Liver (tissue), 9 donors: ENCODE results near the gene PRRC2A. TPM values are rescaled to one million over a fixed set of nuclear protein-coding genes. Genes with fewer than 3 reads are reported as not detected.

ENCODE experiments used
- DNase-seq: peaks from one replicate; pipeline ENCODE4 v3.0.0-alpha.2; 2017; ENCODE audit warnings: low spot score
- H3K27ac ChIP-seq, 2 donors: one replicate each; pipeline ENCODE4 v1.7.0; 2013; ENCODE audit warnings: inconsistent platforms in 2 of 2, low read length in 2 of 2, control low read depth in 1 of 2, low read depth in 1 of 2, mild to moderate bottlenecking in 1 of 2
- H3K27me3 ChIP-seq, 4 donors: one replicate each; pipeline versions ENCODE4 v1.6.1 to v1.7.0; 2013; ENCODE audit warnings: low read length in 3 of 4, inconsistent platforms in 1 of 4, mild to moderate bottlenecking in 1 of 4, moderate library complexity in 1 of 4; ENCODE audit not compliant: control insufficient read depth in 4 of 4, insufficient read depth in 4 of 4
- H3K36me3 ChIP-seq, 4 donors: one replicate each; pipeline versions ENCODE4 v1.6.1 to v1.7.0; 2013; ENCODE audit warnings: low read length in 3 of 4, mild to moderate bottlenecking in 3 of 4, low read depth in 1 of 4, moderate library complexity in 1 of 4; ENCODE audit not compliant: control insufficient read depth in 4 of 4, insufficient read depth in 3 of 4
- H3K4me1 ChIP-seq, 4 donors: one replicate each; pipeline versions ENCODE4 v1.6.1 to v1.7.0; 2013; ENCODE audit warnings: low read length in 3 of 4, mild to moderate bottlenecking in 3 of 4, moderate library complexity in 1 of 4; ENCODE audit not compliant: control insufficient read depth in 4 of 4, insufficient read depth in 4 of 4
- H3K4me3 ChIP-seq, 3 donors: one replicate each; pipeline versions ENCODE4 v1.6.1 to v1.7.0; 2013; ENCODE audit warnings: low read length in 3 of 3, control low read depth in 1 of 3, low read depth in 1 of 3, mild to moderate bottlenecking in 1 of 3
- H3K9ac ChIP-seq, 2 donors: one replicate each; pipeline ENCODE4 v1.7.0; 2013; ENCODE audit warnings: low read length in 2 of 2, mild to moderate bottlenecking in 2 of 2, moderate library complexity in 2 of 2, control low read depth in 1 of 2, low read depth in 1 of 2
- H3K9me3 ChIP-seq, 4 donors: one replicate each; pipeline versions ENCODE4 v1.6.1 to v1.7.0; 2013; ENCODE audit warnings: low read length in 3 of 4; ENCODE audit not compliant: control insufficient read depth in 4 of 4
- ATF3 ChIP-seq: IDR thresholded peaks from 2 replicates; pipeline ENCODE4 v1.6.1; 2016; ENCODE audit warnings: antibody characterized with exemption
- CTCF ChIP-seq: fragments of 150-350 bp; IDR thresholded peaks from 2 replicates; pipeline ENCODE4 v1.5.1; 2017; ENCODE audit warnings: improper control_type of control experiment, low read depth, low read length; ENCODE audit not compliant: missing input control
- EGR1 ChIP-seq, 2 donors: IDR thresholded peaks; 2 replicates each; pipeline ENCODE4 v1.6.1; 2016 to 2018; ENCODE audit warnings: antibody characterized with exemption in 2 of 2, low read depth in 2 of 2
- FOXA1 ChIP-seq: IDR thresholded peaks from 2 replicates; pipeline ENCODE4 v1.6.1; 2016; ENCODE audit warnings: antibody characterized with exemption
- FOXA2 ChIP-seq: IDR thresholded peaks from 2 replicates; pipeline ENCODE4 v1.6.1; 2016; ENCODE audit warnings: antibody characterized with exemption
- GABPA ChIP-seq, 2 donors: IDR thresholded peaks in 1 of 2; conservative IDR thresholded peaks in 1 of 2; 2 replicates each; pipeline ENCODE4 v1.6.1; 2016; ENCODE audit warnings: antibody characterized with exemption in 2 of 2, mild to moderate bottlenecking in 1 of 2, moderate library complexity in 1 of 2
- HNF4A ChIP-seq, 2 donors: conservative IDR thresholded peaks; 2 replicates each; pipeline ENCODE4 v1.6.1; 2016; ENCODE audit warnings: antibody characterized with exemption in 2 of 2, mild to moderate bottlenecking in 2 of 2
- HNF4G ChIP-seq: IDR thresholded peaks from 2 replicates; pipeline ENCODE4 v1.6.1; 2016; ENCODE audit warnings: antibody characterized with exemption
- JUND ChIP-seq, 2 donors: IDR thresholded peaks; 2 replicates each; pipeline ENCODE4 v1.6.1; 2016; ENCODE audit warnings: antibody characterized with exemption in 2 of 2
- MAX ChIP-seq: IDR thresholded peaks from 2 replicates; pipeline ENCODE4 v1.6.1; 2016; ENCODE audit warnings: antibody characterized with exemption
- NR2F2 ChIP-seq: IDR thresholded peaks from 2 replicates; pipeline ENCODE4 v1.6.1; 2016; ENCODE audit warnings: antibody characterized with exemption
- RAD21 ChIP-seq, 2 donors: IDR thresholded peaks; 2 replicates each; pipeline ENCODE4 v1.6.1; 2016; ENCODE audit warnings: antibody characterized with exemption in 2 of 2, mild to moderate bottlenecking in 2 of 2
- RXRA ChIP-seq, 2 donors: IDR thresholded peaks; 2 replicates each; pipeline ENCODE4 v1.6.1; 2017 to 2018; ENCODE audit warnings: antibody characterized with exemption in 2 of 2, mild to moderate bottlenecking in 1 of 2
- SP1 ChIP-seq: IDR thresholded peaks from 2 replicates; pipeline ENCODE4 v1.6.1; 2018; ENCODE audit warnings: antibody characterized with exemption, mild to moderate bottlenecking
- TAF1 ChIP-seq: conservative IDR thresholded peaks from 2 replicates; pipeline ENCODE4 v1.6.1; 2016; ENCODE audit warnings: antibody characterized with exemption, mild to moderate bottlenecking
- YY1 ChIP-seq: IDR thresholded peaks from 2 replicates; pipeline ENCODE4 v1.6.1; 2016; ENCODE audit warnings: antibody characterized with exemption, mild to moderate bottlenecking
- ZBTB33 ChIP-seq: IDR thresholded peaks from 2 replicates; pipeline ENCODE4 v1.6.1; 2016; ENCODE audit warnings: antibody characterized with exemption
- WGBS: extraction: QIAGEN DNeasy Blood & Tissue Kit; methylation state at CpG from one replicate; pipeline ENCODE4 v1.1.7; 2013; 5-methylcytosine and 5-hydroxymethylcytosine counted together
- polyA plus RNA-seq, 2 donors: library from polyadenylated mRNA; stranded (reverse) in 1 of 2; unstranded in 1 of 2; fragments of 200-250 nt in 1 of 2; fragments of >200 nt in 1 of 2; fragmentation: Nextera tagmentation in 1 of 2; extraction: Ambion mirVana in 1 of 2; gene quantifications; one replicate each; pipeline versions ENCODE4 v1.2.1 to v1.2.3, GENCODE V29; 2013 to 2015
- total RNA-seq, 2 donors: library from RNA; depleted of rRNA; stranded (reverse); fragments of >200 nt; gene quantifications; one replicate each; pipeline ENCODE4 v1.2.3, GENCODE V29; 2014
- donor health status: healthy.
- donor health status: healthy.
- donor health status: healthy.
- donor health status: healthy.
- donor health status: healthy.

Gene PRRC2A
- total and polyA plus RNA-seq, 4 donors, result 21.9 to 39.3 (median 29.5) TPM

- no peak for TF ChIP-seq NR2F2
- no peak for TF ChIP-seq FOXA1
Measured at GRCh38 chr6:31639449-31639861, 18.9 kb downstream of the PRRC2A start (continued).

- Histone ChIP-seq H3K36me3 (peaks cover 34 to 89% (median 64%) of the 10 kb centered on the region in 4 donors), H3K27me3 (no peaks in the 10 kb centered on the region), H3K27ac (no peak overlapping the region), H3K9me3 (no peaks in the 10 kb centered on the region), H3K4me1 (peaks cover 0 to 25% (median 19%) of the 10 kb centered on the region in 4 donors), H3K9ac (no peak overlapping the region), H3K4me3 (no peak overlapping the region)
- DNase-seq, result no peak
- 98% methylated on average over 6 of the region's 6 CpGs for WGBS
- TF ChIP-seq GABPA (IDR thresholded peaks at IDR 0.05 in 1 of 2, conservative IDR thresholded peaks at IDR 0.05 in 1 of 2), result no peak
- TF ChIP-seq MAX, result no peak
- no peak for TF ChIP-seq SP1
- TF ChIP-seq NR2F2, result no peak
- no peak for TF ChIP-seq TAF1
- TF ChIP-seq HNF4G, result no peak
- TF ChIP-seq RAD21 (IDR thresholded peaks at IDR 0.05), result no peak
- no peak for TF ChIP-seq CTCF
Measured at GRCh38 chr6:31640612-31641011, 20.1 kb downstream of the PRRC2A start.

- WGBS, result 88% methylated on average over 4 of the region's 4 CpGs
Measured at GRCh38 chr6:31641370-31641769, 20.9 kb downstream of the PRRC2A start.

More at GRCh38 chr6:31641370-31641769, 20.9 kb downstream of the PRRC2A start:
- Histone ChIP-seq H3K9ac (no peak overlapping the region), H3K9me3 (no peaks in the 10 kb centered on the region), H3K4me1 (peaks cover 0 to 25% (median 19%) of the 10 kb centered on the region in 4 donors), H3K27me3 (no peaks in the 10 kb centered on the region), H3K4me3 (no peak overlapping the region), H3K27ac (no peak overlapping the region), H3K36me3 (peaks cover 31 to 89% (median 64%) of the 10 kb centered on the region in 4 donors)
- DNase-seq, result no peak
- TF ChIP-seq FOXA1, result no peak
- TF ChIP-seq ZBTB33, result no peak
- no peak for TF ChIP-seq YY1
- TF ChIP-seq CTCF, result no peak
- TF ChIP-seq HNF4A (conservative IDR thresholded peaks at IDR 0.05), result no peak
- TF ChIP-seq RXRA (IDR thresholded peaks at IDR 0.05), result no peak
- TF ChIP-seq JUND (IDR thresholded peaks at IDR 0.05), result no peak
- TF ChIP-seq MAX, result no peak
- no peak for TF ChIP-seq FOXA2
- TF ChIP-seq ATF3, result no peak
- TF ChIP-seq SP1, result no peak
- TF ChIP-seq EGR1 (IDR thresholded peaks at IDR 0.05; ENCODE audit: low read depth in 2 of 2), result no peak
- no peak for TF ChIP-seq TAF1
- TF ChIP-seq HNF4G, result no peak
- TF ChIP-seq RAD21 (IDR thresholded peaks at IDR 0.05), result no peak
- no peak for TF ChIP-seq NR2F2
- TF ChIP-seq GABPA (IDR thresholded peaks at IDR 0.05 in 1 of 2, conservative IDR thresholded peaks at IDR 0.05 in 1 of 2), result no peak
